ENCODE measurements around the gene FAM72C.
"Not testable (repeated sequence)": the region's sequence is repeated elsewhere in the genome, so short reads cannot be mapped to it uniquely, and the experiment has no call there.

The FAM72C gene

DNA sequence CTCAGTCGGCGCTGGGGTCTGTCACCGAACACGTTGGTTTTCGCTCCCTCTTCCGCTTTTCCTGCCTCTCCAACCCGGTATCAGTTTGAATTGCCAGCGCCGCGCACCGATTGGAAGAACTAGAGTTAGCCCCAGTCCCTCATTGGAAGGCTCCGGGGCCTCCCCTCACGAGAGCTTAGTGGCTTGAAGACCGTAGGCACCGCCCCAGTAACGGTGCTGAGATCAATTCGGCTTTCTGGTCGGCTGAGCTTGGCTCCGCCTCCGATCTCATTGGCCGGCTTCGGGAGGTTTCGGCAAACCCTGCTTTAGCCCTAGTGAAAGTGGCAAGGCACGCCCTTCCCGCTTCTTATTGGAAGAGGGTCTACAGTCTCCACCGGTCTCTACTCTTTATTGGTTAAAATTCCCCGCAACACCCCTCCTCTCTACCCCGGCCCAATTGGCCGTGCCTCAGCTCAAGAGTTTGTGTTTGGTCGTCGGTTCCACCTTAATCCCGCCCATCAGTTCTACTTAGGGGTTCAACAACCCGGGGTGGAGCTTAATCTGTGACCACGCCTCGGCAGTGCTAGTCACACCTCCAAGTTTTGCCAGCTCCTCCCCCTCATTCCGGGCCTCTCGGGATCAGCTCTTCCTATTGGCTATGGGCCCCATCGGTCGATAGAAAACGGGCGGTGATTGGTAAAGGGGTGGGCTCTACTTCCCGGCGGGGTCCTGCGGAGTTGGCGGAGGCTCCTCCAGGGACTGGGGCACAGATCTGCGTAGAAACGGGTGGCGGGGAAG, at the start of gene FAM72C:
Gene FAM72C, minus strand, starts transcription at position 63 of the 777 bp plus-strand sequence. CDS start 845 bp downstream, outside the sequence.
- DNase-seq = not testable (repeated sequence)

DNA sequence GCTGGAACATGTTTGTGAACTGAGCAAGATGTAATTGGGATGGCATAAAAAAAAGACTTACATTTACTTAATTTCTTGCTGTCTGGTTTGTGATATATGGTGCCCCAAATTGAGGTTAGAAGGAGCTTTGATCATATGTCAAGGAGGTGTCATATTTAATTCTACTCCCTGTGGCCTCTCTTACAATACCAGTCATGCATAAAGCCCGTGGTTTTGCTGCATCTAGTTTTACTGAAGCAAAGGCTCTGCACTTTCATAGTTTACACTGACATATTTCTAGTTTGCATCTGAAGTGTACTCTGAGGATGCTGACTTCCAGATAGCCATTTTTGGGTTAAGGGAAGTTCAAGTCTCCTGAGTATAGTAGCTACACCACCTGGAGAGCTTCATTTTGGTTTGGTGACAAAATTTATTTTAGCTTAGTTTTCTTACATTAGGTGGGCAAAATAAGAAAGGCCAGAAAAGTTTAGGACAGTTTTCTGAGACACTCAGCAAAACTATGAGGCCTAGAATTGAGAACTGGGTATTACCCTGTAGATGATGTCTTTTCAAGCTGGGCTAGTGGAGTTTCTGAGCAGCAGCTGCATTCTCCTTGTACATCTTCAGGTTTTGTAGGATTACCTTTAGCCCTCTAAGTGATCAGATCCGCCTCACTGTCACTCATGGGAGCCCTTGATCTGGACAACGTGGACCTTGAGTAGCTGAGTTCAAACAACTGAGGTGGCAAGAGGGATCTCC, 48.4 kb upstream of the FAM72C start:
- DNase-seq = not testable (repeated sequence)

DNA sequence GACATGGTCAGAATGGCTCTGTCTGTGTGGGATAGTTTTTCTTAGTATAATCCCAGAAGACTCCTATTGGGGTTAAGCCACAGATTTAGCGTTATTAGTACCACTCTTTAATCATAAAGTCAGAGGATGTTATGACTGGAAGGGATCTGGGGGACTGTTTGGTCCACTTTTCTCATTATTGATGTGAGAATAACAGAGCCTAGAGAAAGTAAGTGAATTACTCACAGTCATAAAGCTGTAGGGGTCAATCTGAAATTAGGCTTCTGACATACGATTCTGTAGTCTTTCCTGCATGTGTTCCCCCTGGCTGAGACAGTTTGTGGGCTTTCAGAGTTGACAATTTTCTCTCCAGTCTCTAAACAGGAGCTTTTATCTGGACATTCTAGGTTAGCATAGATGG, 47.3 kb upstream of the FAM72C start:
- DNase-seq = not testable (repeated sequence)

DNA sequence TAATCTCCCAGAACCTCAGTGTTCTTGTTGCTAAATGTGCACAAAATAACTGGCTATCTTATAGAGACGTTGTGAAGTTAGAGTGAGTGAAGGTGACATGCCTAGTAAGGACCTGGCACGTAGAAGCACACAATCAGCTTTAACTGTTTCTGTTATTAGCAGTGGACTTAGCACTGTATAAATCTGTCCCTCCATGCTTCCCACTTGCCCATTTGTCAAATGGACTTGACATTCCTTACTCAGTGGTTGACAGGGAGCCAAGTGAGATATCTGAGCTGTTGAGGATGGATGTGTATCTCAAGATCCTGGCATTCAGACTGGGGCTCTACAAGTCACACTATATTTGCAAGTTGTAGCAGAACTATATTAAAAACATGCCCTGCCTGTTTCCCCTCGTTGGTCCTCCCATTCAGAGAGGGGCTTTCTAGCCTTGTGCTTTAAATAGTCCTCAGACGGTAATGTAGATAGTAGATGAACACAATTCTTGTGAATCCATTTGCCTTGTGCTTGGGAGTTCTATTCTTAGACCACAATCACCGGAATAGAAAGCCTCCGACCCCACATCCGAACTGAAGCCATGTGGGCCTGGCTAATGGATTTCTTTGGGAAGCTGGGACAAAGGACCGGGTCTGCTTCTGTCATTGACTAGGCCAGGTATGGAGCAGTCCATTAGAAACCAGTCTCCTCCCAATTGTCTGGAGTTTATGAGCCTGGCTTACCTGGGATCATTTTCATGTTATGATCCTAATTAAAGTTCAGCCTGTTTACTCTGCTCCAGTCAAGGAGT, 43.6 kb upstream of the FAM72C start:
- not testable (repeated sequence) for DNase-seq

DNA sequence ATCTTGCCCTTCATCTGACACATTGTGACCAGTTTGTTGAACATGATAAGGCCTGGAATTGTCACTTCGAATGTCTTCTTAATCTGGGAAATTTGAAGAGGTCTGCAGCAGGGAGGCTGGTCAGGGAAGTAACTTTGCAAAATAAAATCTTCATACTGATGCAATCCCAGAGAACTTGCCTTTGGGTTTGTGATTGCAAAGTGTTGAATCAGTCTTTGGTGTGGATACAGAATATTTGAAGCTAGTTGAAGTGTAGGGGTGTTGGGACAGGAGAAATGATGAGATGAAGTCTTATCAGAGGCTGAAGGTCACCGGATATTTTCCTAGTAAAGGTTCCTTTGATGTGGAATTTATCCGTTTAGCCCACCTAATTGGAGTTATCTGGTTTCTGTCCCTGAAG, 42.7 kb upstream of the FAM72C start:
- not testable (repeated sequence) for DNase-seq

DNA sequence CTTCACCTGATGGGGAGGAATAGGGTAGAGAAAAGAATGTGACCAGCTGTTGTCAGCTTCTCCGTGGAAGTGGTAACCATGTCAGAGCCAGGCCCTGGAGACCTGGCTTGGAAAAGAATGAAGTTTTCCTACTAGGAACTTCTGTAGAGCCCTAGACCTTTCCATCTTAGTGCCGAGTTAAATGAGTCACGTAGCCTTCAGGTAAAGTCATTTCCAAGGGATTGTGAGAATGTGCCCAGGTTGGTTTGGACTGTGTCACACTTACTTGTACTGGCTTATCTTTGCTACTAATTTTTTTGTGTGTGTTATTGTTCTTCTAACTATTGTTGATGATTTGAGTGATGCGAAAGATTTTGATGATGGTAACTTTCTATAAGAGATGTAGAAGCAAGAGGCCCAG, 42.3 kb upstream of the FAM72C start:
- DNase-seq = not testable (repeated sequence)

DNA sequence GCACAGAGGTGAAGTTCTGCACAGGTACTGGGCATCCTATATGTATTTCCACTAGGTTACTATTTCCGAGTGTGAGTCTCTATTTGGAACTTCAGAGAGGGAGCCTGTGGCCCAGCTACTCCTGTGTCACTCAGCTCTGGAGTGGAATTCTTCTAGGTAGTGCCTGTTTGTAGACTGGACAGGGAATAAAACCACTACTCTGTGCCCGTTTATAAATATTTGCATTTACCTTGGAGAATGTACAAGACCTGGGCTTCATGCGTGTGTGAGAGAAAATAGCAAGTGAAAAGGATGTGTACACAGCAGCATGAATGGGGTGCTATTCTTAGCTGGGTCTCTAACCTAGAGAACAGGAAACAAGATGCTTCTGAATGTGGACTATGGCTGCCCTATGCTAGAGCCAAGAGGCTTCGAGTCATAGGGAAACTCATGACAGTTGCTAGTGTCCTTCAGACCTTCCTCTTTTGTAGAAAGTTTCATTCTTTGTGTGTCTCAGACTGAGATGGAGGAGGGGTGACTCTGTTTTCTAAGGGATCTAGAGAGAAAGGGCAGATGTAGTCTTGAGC, 40.5 kb upstream of the FAM72C start:
- DNase-seq = not testable (repeated sequence)

DNA sequence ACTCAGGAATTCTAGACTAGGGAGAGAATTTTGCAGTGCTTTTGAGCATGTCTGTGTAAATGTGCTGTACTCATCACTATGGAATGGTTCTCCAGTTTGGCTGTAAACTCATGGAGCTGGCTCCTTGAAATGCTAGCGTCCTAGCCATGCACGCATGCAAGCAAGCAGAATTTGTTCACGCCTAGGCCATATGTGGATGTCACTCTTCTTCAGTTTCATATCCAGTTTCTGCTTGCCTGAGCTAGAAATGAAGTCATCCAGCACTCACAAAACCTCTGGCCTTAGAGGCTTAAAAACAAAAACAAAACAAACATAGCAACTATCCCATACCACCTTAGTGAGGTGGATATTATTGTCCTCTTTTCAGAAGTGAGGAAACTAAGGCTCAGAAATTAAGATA, 37.6 kb upstream of the FAM72C start:
- not testable (repeated sequence) for DNase-seq

DNA sequence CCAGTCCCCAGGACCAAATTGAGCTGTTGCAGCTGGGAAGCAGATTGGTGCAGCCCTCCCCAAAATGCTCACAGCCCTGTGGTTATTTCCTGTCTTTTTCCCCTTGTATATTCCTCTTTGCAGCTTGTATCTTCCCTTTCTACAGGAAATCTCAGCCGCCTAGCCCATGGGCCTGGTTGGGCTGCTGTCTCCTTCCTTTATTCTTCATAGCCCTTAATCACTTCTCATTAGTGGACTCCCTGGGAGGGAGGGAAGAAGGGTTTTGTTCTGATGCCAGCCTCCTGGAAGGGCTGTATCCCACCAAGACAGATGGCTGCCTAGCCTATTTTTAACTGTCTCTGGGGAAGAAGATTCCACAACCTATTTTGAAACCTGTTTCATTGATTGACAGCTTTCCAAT, 32.5 kb upstream of the FAM72C start:
- not testable (repeated sequence) for DNase-seq

DNA sequence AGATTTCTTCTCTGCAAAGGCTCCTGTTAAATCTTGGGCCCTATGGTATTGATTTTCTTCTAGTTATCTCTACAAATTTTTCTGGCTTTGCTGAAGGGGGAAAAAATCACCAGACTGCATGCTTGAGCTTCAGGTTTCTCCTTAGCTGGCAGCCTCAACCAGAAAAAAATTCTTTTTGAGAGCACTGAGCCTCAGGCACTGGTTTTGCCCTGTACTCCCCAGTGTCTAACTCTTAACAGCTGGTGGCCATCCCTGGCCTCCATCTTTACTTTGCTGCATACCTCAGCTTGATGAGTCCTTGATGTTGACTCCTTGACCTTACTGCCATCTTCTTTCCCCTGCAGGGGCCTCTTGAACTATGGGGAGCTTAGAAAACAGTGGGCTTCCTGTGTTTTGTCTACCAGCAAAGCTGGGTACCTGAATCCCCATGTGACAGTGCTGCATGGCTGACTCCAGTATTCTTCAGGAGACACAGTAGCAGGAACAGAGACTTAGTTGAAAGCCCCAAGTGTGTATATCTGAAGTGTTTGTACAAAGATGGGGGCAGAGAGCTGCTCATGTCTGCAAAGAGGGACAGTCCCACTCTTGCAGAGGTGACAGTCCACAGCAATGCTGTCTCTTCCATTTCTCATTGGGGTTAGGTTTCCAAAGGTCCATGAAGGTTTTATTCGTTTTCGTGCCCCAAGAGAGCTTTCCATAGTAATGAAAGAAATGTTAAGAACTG, 31.7 kb upstream of the FAM72C start:
- not testable (repeated sequence) for DNase-seq

DNA sequence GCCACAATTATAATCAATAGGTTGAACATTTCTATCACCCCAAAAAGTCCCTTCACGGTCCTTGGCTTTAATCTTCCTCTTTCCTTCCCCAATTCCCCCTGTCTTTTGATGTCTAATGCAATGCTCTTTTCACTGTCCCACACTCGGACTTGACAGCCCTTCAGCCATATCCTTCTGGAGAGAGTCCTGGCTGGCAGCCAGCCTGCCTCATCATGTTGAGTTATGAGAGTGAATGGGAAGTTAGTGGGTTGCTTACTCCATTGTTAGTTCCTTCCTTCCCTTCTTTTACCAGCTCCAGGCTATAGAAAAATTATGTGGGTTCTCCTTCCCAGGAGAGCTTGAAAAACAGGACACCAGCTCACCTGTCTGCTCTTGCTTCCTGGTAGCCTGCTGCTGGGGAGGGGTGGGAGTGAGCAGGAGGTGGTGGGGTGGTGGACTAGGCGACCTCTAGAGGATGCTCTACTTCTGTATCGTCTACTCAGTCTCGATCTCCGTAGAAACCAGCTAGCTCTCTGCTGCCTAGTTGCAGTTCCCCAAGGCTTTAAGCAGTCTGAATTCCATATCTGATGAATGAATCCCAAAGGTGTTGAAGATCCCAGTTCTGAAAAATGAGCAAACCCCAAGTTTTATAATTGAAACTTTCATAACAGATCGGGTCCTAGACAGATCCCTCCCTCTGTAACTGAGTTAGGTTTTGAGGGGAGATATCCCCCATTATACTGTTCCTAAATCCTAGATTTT, 30.5 kb upstream of the FAM72C start:
- DNase-seq = not testable (repeated sequence)

DNA sequence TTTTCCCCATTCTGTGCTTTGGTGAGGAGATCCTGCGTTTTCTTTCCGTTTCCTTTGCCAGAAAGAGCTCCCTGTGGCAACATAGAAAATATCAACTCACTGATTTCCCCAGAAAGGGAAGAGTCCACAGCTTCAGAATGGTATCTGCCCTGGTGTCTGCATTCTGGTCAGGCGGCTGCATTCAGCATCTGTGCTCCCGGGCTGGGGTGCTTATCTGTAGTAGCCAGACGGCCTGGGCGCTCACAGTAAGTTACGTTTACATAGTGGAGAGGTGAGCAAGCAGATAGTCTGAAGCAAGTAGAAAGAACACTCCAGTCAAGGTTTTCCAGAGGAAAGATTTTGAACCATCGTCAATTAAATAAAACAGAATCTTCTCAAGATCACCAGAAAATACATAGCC, 29.3 kb upstream of the FAM72C start:
- DNase-seq = not testable (repeated sequence)

DNA sequence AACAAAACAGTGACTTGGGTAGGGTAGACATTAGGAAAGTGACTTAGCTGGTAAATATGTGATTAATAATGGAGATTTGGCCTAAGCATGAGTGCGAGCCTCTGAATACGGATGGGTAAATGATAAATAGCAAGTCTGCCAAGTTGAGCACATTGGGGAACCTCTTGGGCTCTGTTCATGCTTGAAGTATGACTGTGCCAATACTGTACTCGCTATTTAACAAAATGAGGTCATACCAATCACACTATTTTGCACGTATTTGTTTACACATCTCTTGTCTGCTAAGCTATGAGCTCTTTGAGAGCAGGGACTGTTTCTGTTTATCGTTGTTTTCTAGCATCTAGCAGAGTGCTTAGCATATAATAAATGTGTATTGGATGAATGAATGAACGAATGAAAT, 24.2 kb upstream of the FAM72C start:
- not testable (repeated sequence) for DNase-seq

DNA sequence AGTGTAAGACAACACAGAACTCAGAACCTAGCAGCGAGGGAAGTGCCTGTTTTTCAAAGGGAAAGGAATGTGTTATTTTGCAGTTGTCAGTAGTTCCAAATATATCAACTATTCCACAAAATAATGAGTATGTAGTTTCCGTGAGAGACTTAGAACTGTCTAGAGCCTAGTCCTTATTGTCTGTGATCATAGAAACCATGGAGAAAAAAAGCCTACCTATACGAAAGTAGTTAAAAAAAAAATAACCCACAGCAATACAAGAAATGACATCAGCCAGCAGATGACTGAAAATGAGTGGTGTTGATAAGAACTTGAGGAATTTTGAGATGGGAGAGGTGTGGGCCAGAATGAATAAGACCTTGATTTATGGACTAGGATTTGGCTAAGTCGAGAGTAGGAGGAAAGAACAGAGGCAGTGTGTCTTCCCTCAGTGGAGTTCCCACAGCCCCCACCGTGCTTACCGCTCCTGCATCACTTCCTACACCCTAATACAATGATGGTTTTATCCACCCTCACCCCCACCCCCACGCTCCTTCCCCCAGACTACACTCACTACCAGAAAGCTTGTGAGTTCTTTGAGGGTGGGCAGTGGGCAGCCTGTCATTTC, 21.6 kb upstream of the FAM72C start:
- DNase-seq = not testable (repeated sequence)

DNA sequence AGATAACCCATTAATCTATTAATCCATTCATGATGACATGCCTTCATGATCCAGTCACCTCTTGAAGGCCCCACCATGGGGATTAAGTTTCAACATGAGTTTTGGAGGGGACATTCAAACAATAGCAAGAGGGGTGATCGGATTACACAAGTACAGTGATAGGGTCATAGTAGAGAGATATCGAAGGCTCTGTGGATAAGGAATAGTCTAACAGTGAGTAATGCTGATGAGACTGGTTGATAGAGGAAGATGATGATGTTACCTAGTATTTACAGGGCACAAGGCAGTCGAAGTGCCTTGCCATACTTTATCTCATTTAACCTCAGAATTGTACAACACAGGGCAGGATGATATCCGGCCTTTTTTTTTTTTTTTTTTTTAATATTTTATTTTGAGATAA, 18.9 kb upstream of the FAM72C start:
- not testable (repeated sequence) for DNase-seq

DNA sequence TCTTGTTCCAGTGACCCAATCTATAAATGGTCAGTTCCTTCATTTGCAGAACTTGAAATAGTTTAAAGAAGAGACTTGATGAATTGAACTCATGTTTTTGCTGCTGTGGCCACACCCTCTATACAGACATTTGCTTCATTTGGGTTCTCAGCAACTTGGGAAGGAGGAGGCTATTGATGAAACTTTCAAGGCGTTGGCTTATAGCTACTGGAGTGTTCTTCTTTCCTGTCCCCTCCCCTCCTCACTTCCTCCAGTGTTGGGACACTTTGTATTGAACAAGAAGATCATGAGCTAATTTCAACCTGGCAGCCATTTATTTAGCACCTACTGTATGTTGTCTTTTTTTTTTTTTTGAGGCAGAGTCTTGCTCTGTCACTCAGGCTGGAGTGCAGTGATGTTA, 17.9 kb upstream of the FAM72C start:
- not testable (repeated sequence) for DNase-seq

DNA sequence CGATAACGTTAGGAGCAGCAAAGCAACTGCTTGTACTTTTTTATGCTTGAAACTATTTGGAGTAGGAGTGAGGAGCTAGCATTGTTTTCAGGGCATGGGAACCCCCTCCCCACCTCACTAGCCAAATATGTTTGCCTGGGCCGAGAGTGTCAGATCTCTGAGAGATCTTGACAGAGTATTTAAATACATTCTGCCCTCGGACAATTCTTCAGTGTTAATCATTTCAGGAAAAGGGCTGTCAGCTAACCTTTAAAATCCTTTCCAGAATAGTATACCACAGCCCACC, 17.6 kb upstream of the FAM72C start:
- DNase-seq = not testable (repeated sequence)

DNA sequence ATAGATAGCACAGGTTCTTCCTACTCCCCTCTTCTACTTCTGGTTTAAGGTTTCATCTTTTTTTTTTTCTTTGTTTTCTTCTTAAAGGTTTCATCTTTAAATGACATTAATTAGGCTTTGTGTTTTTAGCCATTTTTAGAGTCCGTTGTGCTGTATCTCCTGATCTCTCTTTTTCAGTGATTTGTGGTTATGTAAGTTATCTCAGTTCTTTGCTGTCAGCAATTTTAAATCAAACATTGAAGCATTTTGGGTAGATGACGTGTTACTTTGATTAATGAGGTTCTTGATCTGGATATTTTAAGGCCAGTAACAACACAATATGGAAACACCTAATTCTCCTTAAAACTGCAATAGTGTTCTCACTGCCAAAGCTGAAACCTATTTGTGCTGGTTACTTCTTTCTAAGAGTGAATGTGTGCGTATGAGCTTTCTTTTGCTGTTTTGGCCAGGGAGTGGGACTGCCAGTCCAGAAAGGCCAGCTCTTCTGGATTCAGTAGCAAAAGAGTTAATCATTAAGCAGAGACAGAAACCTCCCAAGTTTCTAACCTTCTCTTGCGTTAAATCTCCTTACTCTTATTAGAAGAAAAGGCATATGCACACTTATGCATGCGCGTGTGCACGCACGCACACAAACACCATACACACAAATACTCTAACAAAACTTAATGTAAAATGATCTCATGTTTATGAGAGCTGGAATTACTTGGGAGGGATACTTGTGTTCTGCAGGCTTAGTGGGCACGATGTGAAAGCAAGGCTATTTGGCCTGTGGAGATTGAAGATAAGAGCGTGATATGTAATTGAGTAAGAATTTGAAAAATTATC, 17.0 kb upstream of the FAM72C start:
- DNase-seq = not testable (repeated sequence)

DNA sequence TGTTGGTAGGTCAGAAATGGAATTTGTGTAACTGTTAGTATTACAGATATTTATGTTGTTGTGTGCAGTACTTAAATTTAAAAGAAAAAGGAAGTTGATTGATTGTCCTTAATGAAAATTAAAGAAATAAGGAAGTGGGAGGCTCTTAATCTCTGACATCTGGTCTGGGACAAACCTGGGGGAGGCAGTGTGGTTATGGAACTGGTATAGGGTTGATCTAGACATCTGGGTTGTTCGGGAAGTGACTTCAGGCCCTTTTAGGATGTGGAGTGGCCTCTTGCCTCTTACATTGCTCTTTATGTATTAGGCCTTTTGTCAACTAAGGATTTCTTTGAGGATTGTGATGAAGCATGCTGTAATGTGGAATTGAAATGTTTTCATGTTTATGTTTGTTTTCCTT, 16.1 kb upstream of the FAM72C start:
- not testable (repeated sequence) for DNase-seq

Data from fibroblast of skin of right biceps (primary cell).